Left kidney (tissue), 2 donors: Measurements from ENCODE around the gene DPYD. TPM values are rescaled to one million over a fixed set of nuclear protein-coding genes. Genes with fewer than 3 reads are reported as not detected.

Experiments
- DNase-seq: peaks from one replicate; pipeline ENCODE4 v3.0.0-alpha.2; 2013
- polyA plus RNA-seq: library from polyadenylated mRNA; unstranded; fragments of 120-200 nt; gene quantifications from one replicate; pipeline ENCODE4 v1.2.1, GENCODE V29; 2013; ENCODE audit not compliant: insufficient read length

Gene DPYD
- polyA plus RNA-seq, 1 donor: 11.9 TPM

DNA sequence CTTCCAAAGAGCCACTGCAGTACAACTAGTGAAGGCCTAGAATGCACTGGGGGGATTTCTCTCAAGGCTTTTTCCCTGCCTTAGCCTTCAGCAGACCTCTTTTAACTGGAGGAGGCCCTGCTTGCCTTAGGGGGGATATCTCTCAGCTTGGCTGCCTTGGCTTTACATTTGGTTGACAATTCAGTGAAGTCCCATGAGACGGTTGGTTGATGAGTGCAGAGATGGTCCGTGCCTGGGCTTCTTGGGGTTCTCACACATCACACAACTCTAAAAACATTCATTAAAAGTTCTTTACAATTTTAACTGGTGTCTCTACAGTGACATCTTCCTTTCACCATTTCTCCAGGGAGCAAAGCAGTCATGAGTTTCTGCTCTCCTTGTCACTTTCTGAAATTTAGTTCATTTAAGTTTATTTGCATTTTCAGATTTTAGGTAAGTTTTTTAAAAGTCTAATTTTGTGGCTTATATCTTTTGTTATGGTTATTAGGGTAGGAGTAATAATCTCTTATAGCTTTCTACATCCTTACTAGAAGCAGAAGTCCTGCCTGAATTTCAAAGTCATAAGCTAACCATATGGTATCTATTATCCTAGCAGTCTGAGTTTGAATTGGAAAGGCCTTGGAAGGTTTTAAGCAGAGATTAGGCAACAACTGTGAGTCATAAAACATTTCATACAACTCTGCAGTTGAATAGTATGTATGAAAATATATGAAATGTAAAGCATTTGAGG, 487.6 kb downstream of the DPYD start:
- no peak for DNase-seq

DNA sequence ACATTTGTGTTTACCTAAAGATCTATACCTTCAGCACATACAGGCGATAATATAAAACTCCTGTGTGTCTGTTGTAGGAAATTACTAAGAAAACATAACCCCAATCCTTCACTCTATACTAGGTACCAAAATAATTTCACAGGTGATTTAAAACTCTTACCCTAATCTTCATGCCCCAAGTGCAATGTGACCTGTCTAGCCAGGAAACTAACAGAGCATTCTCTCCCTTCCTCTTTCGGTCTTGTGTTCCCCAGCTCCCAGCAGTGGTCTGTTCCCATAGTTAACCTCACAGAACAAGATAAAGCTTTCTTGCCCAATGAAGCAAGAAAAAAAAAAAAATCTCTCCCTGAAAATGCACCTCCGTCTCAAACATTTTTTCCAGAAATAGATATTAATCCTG, 493.5 kb downstream of the DPYD start:
- no peak for DNase-seq

DNA sequence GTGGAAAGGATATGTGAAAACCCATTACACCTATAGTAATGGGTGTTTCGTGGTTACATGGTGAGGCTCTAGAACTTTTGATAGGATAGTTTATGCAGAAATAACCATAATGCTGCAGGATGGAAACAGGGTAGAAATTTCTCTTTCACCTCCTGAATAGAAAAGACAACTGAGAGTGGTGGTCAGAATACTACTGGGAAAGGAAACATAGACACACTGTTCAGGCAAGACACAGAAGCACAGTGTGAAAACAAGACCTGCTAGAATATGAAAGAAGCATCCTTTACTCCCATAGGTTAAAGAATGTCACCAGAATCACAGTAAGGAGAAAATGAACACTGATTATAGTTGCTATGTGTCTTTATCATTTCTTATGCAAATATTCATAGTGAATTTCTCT, 496.6 kb downstream of the DPYD start:
- no peak for DNase-seq

- DNase-seq: no peak
Measured at GRCh38 chr1:97423403-97423802, 497.4 kb downstream of the DPYD start.

DNA sequence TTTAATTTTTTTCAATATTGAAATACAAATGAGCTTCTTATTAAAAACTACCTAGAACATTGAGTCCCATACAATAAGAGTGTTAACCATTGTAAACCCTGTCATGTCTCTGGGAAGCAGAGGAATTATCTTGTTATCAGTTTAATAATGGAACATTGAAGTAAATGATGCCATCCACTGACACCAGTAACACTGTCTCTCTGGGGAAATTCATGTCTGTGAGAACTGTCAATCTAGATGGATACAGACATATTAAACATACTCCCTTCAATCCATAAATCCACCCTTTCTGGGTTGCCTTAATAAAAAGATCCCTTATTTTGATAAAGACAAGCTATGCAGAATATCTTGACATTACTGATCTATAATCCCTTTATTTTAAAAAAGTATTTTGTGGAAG, 503.2 kb downstream of the DPYD start:
- no peak for DNase-seq

GRCh38 chr1:97414682-97415312, 506.0 kb downstream of the DPYD start:
- DNase-seq: no peak

DNA sequence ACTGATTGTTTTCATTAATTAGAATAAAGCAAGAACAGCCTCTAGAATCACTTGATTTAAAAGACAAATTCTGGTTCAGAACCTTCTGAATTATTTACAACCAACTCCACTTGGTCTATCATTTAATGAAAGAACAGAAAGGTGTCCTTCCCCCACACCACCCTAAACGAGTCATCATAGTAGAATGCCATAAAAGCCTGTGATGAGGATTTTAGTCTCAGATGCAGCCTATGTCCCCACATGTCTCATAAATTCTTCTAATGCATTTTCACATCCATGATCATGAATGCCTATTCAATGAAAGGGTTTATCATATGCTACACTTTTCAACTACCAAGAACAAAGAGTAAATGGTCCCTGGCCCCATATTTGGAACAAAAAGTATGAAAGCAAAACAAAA, 508.1 kb downstream of the DPYD start:
- no peak for DNase-seq

DNA sequence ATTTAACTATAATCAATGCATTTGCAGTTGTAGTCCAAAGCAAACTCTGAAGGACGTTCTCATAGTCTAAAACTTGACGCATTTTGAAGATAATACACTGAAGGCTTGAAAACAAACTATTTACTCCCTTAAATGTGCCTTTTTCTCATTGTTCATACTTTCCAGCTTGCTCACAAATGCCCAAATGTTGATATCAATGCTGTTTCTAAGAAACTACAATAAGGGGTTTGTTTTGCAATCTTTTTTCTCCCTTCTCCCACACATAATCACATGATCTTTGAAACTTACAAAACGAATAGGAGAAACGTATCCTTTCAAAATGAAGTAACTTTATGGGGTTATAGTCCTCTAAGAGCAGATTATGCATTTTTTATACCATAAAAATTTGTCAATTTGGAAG, 508.7 kb downstream of the DPYD start:
- no peak for DNase-seq

DNA sequence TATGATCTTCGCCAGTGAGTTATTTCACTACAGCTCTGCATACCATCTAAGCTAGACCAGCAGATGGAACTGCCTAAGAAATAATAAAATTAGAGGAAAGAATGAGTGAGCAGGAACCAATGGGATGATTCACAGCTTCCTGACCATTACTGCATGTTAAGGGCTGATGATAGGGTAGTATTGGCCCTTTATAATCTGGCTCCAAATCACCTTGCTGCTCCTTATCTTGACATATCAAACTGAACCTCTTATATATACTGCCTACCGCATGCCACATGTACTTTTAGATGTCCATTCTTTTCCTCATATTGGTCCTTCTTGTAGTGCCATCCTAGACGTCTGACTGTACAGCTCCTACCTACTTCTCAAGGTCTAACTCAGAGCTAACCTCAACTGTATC, 524.4 kb downstream of the DPYD start:
- no peak for DNase-seq

DNA sequence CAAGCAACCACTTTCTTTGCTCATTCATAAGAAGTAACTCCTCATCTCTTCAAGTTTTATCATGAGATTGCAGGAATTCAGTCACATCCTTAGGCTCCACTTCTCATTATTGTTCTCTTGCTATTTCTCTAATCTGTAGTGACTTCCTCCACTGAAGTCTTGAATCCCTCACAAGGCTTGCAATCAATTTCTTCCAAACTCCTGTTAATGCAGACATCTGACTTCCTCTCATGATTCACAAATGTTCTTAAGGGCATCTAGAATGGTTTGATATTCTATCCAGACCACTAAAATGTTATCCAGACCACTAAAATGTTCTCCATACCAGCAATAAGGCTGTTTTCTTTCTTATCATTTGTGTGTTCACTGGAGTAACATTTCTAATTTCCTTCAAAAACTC, 528.1 kb downstream of the DPYD start:
- DNase-seq: no peak

DNA sequence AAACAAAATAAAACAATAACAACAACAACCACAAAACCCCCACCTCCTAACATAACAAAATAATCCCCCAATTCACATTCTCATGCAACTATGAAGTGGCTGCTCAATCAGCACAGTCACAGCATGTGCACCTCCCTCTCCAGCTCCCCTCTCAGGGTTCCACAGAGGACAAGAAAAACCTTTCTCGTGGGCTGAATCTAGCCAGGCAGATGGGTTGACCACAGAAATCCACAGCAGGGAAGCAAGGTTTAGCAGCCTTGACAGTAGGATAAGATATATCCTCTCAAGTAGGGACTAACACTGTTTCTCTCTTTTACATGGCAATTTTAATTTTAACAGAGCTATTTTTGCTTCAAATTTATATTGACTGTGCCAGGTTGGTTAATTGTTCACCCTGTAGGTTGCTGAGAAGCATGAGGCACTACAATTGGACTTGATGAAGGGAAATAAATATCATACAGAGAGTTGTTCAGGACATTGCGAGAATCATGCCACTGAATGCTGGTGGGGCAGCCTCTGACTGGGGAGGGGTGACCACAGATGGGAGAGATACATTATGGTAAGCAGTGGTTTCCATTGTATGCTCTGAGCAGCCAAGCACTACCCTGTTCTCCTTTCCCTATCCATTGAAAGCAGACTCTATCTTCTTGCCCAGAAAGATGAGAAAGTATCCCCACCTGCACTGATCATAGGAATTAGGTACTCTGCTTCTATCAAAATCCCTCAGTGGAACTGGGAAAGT, 535.1 kb downstream of the DPYD start:
- no peak for DNase-seq

DNA sequence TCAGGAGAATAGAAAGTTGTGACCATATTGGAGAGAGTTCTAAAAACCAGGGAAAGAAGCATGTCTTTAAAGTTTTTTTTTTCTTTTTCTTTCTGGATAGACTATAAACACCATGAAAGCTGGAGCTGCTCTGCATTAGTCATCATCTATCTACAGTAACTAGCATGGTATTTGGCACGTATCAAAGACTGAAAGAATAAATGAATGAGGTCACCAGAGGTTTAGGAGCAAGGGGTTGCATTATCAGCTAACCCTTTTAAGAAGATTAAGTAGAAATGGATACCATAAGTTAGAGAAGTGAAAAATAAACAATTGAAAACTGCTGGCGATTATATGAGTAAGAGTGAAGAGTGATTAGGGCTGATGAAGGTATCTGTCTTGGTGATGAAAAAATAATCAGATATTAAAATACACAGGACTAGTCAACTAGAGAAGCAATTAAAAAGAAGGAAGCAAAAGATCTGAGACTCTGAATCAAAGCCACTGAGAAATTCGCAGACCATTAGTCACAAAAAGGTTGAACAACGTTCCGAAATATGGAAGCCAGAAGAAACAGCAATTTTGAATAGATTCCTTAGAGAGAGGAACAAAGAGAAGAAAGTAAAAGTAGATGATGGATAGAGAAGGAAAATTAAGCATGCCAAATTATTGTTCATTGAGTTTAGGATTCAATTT, 536.4 kb downstream of the DPYD start:
- no peak for DNase-seq

- no peak for DNase-seq
Measured at GRCh38 chr1:97383797-97384196, 537.0 kb downstream of the DPYD start.

DNA sequence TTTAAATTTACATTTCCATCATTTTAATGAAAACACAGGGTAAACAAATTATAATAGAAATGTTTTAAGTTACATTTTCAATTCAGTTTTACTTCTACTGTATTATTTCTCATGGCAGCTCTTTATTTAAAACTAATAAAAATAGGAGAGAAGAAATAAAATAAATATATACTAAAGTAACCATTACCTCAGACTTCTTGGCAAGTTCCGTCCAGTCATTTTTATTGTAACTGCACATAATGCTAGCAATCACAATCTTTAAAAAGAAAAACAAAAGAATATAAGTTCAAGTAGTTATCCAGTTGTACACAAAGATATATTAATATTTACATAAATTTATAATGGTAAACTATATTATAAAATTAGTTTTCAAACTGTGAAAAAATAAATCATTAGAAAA, 538.6 kb downstream of the DPYD start:
- DNase-seq: no peak

- DNase-seq: no peak
Measured at GRCh38 chr1:97379387-97380075, 541.3 kb downstream of the DPYD start.

GRCh38 chr1:97378596-97378995, 542.2 kb downstream of the DPYD start:
- no peak for DNase-seq

DNA sequence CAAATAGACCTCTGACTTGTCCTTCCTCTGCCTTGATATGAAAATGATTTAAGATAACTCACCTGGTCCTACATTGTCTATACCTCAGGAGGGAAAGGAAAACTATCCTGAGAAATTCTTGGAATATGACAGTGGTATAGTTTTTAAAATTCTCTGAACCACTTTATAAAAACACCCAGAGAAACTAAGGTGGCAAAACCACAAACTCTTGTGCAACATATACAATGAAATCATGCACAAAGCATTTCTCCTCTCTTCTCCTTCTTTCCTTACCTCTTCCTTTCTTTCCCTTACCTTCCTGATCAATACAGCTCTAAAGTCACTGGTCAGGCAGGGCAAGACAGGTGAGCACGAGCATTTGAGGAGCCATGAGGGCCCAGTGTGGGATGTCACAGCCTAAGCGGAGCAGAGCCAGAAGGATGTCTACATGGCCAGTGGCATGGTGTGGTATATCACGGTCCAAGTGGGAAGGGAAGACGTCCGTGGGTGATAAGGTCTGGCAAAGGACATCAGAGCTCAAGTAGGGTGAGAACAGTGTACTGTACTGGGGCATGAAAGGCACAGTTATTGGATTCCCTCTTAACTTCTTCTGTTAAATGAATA, 543.3 kb downstream of the DPYD start:
- no peak for DNase-seq

- no peak for DNase-seq
Measured at GRCh38 chr1:97373000-97373399, 547.8 kb downstream of the DPYD start.

GRCh38 chr1:97372531-97372930, 548.3 kb downstream of the DPYD start:
- DNase-seq: no peak

GRCh38 chr1:97368296-97368695, 552.5 kb downstream of the DPYD start:
- no peak for DNase-seq

- DNase-seq: no peak
Measured at GRCh38 chr1:97366984-97367383, 553.9 kb downstream of the DPYD start.

DNA sequence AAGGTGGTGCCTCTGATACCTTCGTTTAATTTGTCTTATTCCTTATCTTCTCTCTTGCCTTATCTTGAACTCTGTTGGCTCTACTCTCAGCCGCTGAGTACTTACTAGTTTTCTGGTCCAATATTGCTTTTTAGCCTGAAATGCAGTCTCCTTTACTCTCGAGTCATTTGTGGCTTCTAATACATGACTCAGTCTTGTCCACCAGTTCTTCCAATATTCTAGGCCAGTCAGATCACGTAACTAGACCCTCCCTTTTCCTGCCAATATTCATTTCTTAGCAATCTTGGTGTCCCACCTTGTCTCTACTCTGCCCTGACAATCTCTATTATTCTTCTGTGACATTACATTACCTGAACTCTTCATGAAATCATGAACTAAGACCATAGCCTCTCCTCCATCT, 555.8 kb downstream of the DPYD start:
- DNase-seq: no peak
